Activated CD8-positive, alpha-beta T cell treated with anti-CD3 and anti-CD28 coated beads for 36 hours (primary cell): ENCODE measurements around the gene COL8A1. TPM values are rescaled to one million over a fixed set of nuclear protein-coding genes. Genes with fewer than 3 reads are reported as not detected.

ENCODE experiments used
- ATAC-seq: fragments of 200-7000 bp; cut with Tn5 transposase; one replicate; pipeline ENCODE4 v1.10.0; 2021; ENCODE audit warnings: mild to moderate bottlenecking, moderate library complexity
- CTCF ChIA-PET: fragments of 350-600 bp; sonication (Branson Sonifier 250); formaldehyde crosslinking; loops from one replicate; lab custom pipeline; 2021; ENCODE audit warnings: antibody characterized with exemption; lab: Charles Lee
- POLR2A ChIA-PET: fragments of 350-600 bp; sonication (Branson Sonifier 250); formaldehyde crosslinking; loops from one replicate; lab custom pipeline; 2021; ENCODE audit warnings: antibody characterized with exemption; lab: Charles Lee
- DNase-seq: peaks from one replicate; pipeline ENCODE4 v3.0.0-alpha.2; 2020
- H3K27ac Mint-ChIP-seq: one replicate; pipeline ENCODE4 v1.8.0; 2021; ENCODE audit warnings: mild to moderate bottlenecking, mixed read lengths
- H3K27me3 Mint-ChIP-seq: one replicate; pipeline ENCODE4 v1.8.0; 2021; ENCODE audit warnings: mixed read lengths
- H3K36me3 Mint-ChIP-seq: one replicate; pipeline ENCODE4 v1.8.0; 2021; ENCODE audit warnings: low read depth, mixed read lengths
- H3K4me1 Mint-ChIP-seq: one replicate; pipeline ENCODE4 v1.8.0; 2021; ENCODE audit warnings: low read depth, mixed read lengths
- H3K4me3 Mint-ChIP-seq: one replicate; pipeline ENCODE4 v1.8.0; 2021; ENCODE audit warnings: mild to moderate bottlenecking, moderate library complexity, mixed read lengths
- H3K9me3 Mint-ChIP-seq: one replicate; pipeline ENCODE4 v1.8.0; 2021; ENCODE audit warnings: mixed read lengths
- intact Hi-C: fragments of 100-400 bp; cut with micrococcal nuclease; formaldehyde crosslinking; loops from one replicate; pipeline ENCODE4 v1.10.0; 2022
- total RNA-seq, 2 experiments: library from RNA; stranded (reverse); gene quantifications; one replicate each; pipeline ENCODE4 v1.2.3, GENCODE V29; 2021
- TF ChIP-seq, protein P1 (sequence below): fragments of 200-600 bp; IDR thresholded peaks from one replicate; pipeline ENCODE4 v1.8.0; 2022; ENCODE audit warnings: antibody characterized with exemption, mild to moderate bottlenecking

The COL8A1 gene
- total RNA-seq, 2 experiments from 2014 or later, result not detected

DNA sequence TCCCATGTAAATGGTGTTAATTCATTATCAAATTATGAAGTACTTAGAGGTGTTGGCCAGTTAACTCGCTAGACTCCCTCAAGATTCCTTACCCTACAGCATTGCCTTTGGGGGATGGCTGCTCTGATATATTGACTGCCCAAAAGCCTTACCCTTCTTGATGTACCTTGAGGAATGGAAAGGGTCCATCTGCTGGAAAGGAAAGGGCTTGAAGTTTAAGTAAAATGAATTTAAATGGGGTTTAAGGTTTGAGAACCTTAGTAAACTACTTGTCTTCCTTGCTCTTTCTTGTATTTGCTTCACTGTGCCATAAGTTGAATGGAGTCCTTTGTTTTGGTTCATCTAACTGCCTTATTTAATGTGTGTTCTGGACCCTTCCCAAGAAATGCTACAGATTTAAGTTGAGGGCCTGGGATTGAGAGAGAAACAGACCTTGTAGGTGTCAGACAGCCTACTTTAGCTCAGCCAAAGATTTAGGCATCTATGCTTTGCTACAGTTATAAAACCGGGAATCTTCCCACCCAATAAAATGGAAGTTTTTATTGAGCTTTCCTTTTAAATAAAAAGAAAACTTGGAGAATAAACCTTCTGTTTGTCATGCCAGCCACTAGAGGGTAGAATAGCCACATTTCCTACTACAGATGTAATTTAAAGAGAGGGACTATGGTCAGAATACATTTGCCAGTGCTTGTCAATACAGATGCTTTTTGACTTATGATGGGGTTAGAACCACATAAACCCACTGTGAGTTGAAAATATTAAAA, 204.6 kb downstream of the COL8A1 start:
- Mint-ChIP-seq H3K36me3 (peaks cover under 1% of the 10 kb centered on the region), H3K4me1 (peaks cover 12% of the 10 kb centered on the region), H3K27me3 (no peaks in the 10 kb centered on the region), H3K4me3 (no peak overlapping the region), H3K27ac (no peak overlapping the region), H3K9me3 (no peaks in the 10 kb centered on the region)
- TF ChIP-seq, protein P1, sequence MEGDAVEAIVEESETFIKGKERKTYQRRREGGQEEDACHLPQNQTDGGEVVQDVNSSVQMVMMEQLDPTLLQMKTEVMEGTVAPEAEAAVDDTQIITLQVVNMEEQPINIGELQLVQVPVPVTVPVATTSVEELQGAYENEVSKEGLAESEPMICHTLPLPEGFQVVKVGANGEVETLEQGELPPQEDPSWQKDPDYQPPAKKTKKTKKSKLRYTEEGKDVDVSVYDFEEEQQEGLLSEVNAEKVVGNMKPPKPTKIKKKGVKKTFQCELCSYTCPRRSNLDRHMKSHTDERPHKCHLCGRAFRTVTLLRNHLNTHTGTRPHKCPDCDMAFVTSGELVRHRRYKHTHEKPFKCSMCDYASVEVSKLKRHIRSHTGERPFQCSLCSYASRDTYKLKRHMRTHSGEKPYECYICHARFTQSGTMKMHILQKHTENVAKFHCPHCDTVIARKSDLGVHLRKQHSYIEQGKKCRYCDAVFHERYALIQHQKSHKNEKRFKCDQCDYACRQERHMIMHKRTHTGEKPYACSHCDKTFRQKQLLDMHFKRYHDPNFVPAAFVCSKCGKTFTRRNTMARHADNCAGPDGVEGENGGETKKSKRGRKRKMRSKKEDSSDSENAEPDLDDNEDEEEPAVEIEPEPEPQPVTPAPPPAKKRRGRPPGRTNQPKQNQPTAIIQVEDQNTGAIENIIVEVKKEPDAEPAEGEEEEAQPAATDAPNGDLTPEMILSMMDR, result peak; percentile 62
- intact Hi-C loops, result no loop called here
- ATAC-seq (no peak), DNase-seq (no peak)
- ChIA-PET CTCF (interaction anchor here (0.7 to 2.5 kb wide), 10 partner anchors 11 to 463 kb away, joined by 3 to 43 read pairs (median 4); no protein-coding TSS in a partner anchor), POLR2A (interaction anchor here (0.7 kb wide), 1 partner anchor 524 kb away, joined by 3 read pairs; no protein-coding TSS in a partner anchor)

DNA sequence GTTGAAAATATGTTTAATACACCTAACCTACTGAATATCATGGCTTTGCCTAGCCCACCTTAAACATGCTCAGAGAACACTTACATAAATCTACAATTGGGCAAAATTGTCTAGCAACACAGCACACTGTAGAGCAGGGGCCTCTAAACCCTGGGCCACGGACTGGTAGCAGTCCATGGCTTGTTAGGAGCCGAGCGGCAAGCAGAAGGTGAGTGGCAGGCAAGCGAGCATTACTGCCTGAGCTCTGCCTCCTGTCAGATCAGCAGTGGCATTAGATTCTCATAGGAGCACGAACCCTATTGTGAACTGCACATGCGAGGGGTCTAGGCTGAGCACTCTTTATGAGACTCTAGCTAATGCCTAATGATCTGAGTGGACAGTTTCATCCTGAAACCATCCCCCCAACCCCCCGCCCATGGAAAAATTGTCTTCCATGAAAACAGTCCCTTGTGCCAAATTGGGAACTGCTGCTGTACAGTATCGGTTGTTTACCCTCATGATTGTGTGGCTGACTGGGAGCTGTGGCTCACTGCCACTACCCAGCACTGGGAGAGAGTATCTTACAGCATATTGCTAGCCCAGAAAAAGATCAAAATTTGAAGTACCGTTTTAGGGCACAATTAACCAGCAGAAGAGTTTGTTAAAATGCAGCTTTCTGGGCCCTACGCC, 205.3 kb downstream of the COL8A1 start:
- ATAC-seq (no peak), DNase-seq (no peak)
- Mint-ChIP-seq H3K36me3 (peaks cover 1% of the 10 kb centered on the region), H3K27me3 (no peaks in the 10 kb centered on the region), H3K27ac (no peak overlapping the region), H3K9me3 (no peaks in the 10 kb centered on the region), H3K4me1 (peaks cover 19% of the 10 kb centered on the region), H3K4me3 (no peak overlapping the region)
- POLR2A ChIA-PET, result interaction anchor here (0.7 kb wide), 1 partner anchor 524 kb away, joined by 3 read pairs; no protein-coding TSS in a partner anchor
- CTCF ChIA-PET, result interaction anchor here (0.9 to 2.5 kb wide), 11 partner anchors 12 to 462 kb away, joined by 3 to 43 read pairs (median 4); no protein-coding TSS in a partner anchor
- TF ChIP-seq, protein P1, result no peak
- intact Hi-C loops, result no loop called here

DNA sequence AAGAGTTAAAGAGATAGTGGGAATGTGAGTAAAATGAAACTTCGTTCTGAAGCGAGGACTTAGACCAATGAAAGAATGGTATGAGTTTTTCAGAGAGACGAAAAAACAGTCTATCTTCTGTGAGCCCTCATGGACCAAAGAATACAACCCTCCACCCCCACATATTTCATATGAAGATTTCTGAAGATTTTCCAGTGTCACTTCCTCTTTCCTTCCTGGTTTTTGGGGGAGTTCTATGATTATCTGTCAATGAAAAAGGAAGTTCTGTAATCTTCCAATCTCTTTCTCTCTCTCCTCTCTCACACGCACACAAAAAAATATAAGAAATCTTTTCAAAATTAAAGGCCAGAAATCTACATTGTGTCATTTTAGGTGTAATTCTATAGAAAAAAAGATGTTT, 206.9 kb downstream of the COL8A1 start:
- DNase-seq (no peak), ATAC-seq (no peak)
- H3K36me3 Mint-ChIP-seq, result peaks cover 1% of the 10 kb centered on the region
- H3K9me3 Mint-ChIP-seq, result no peaks in the 10 kb centered on the region
- H3K27me3 Mint-ChIP-seq, result no peaks in the 10 kb centered on the region
- H3K27ac Mint-ChIP-seq, result no peak overlapping the region
- ChIA-PET CTCF (interaction anchor here (1.2 to 2.5 kb wide), 3 partner anchors 13 to 409 kb away, joined by 3 to 43 read pairs (median 12); no protein-coding TSS in a partner anchor), POLR2A (no interaction called here)
- intact Hi-C loops, result no loop called here
- H3K4me1 Mint-ChIP-seq, result peaks cover 19% of the 10 kb centered on the region
- no peak overlapping the region for H3K4me3 Mint-ChIP-seq
- TF ChIP-seq, protein P1, result no peak

DNA sequence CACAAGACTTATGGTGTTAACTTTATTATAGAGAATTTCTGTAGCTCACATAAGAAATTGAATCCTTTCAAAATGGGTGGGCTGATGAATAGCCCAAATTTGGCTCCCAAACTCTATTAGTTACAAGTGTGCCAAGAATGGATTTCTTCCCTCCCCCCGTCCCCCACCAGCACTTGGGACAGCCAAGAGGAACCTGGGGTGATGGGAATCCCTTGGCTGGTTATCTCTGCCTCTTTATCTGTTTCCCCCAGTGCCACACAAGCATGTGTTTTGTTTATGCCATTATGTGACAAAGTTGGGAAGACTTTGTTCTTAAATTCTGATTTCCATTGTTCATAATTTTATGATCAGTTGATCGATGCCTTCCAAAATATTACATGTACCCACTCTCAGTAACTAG, 207.6 kb downstream of the COL8A1 start:
- TF ChIP-seq, protein P1, result no peak
- ChIA-PET CTCF (interaction anchor here (1.1 to 1.4 kb wide), 2 partner anchors 14 to 213 kb away, joined by 3 to 9 read pairs; no protein-coding TSS in a partner anchor), POLR2A (no interaction called here)
- ATAC-seq (no peak), DNase-seq (no peak)
- H3K27me3 Mint-ChIP-seq, result no peaks in the 10 kb centered on the region
- peaks cover 19% of the 10 kb centered on the region for H3K4me1 Mint-ChIP-seq
- intact Hi-C loops, result no loop called here
- peaks cover 1% of the 10 kb centered on the region for H3K36me3 Mint-ChIP-seq
- H3K27ac Mint-ChIP-seq, result no peak overlapping the region
- H3K9me3 Mint-ChIP-seq, result no peaks in the 10 kb centered on the region
- no peak overlapping the region for H3K4me3 Mint-ChIP-seq
